ENCODE results near the gene GALNT13.

- TF ChIP-seq EZH2 (IDR thresholded peaks at IDR 0.05; ENCODE audit: insufficient read depth, low read length) (no peak), CTCF (IDR thresholded peaks at IDR 0.05; ENCODE audit: insufficient read depth, low read depth, low read length) (no peak)
These were observed 82.0 kb downstream of the GALNT13 start for GRCh38 chr2:153953761-153954160.
